Esophagus (tissue), 2 donors: ENCODE results near the gene GALNTL6. TPM values are rescaled to one million over a fixed set of nuclear protein-coding genes. Genes with fewer than 3 reads are reported as not detected.
A peak's percentile ranks its signal among the peaks of the same experiment; 100 is the strongest.
"Not testable (repeated sequence)": the region's sequence is repeated elsewhere in the genome, so short reads cannot be mapped to it uniquely, and the experiment has no call there.

Source experiments
- H3K27ac ChIP-seq, 2 donors: one replicate each; pipeline ENCODE4 v1.5.1; 2013; ENCODE audit warnings: low read depth in 2 of 2, mild to moderate bottlenecking in 2 of 2, inconsistent platforms in 1 of 2, low read length in 1 of 2, moderate library complexity in 1 of 2
- H3K27me3 ChIP-seq, 2 donors: one replicate each; pipeline ENCODE4 v1.6.1; 2013; ENCODE audit warnings: low read length in 2 of 2, control low read depth in 1 of 2, mild to moderate bottlenecking in 1 of 2; ENCODE audit not compliant: insufficient read depth in 2 of 2, control insufficient read depth in 1 of 2
- H3K36me3 ChIP-seq, 2 donors: one replicate each; pipeline ENCODE4 v1.6.1; 2013; ENCODE audit warnings: low read length in 1 of 2; ENCODE audit not compliant: control insufficient read depth in 2 of 2, insufficient read depth in 2 of 2
- H3K4me1 ChIP-seq, 2 donors: one replicate each; pipeline ENCODE4 v1.6.1; 2013; ENCODE audit warnings: low read length in 1 of 2; ENCODE audit not compliant: control insufficient read depth in 2 of 2, insufficient read depth in 2 of 2
- H3K4me3 ChIP-seq, 2 donors: one replicate each; pipeline ENCODE4 v1.5.1; 2013; ENCODE audit warnings: low read length in 2 of 2, mild to moderate bottlenecking in 2 of 2, low read depth in 1 of 2, moderate library complexity in 1 of 2
- H3K9me3 ChIP-seq, 2 donors: one replicate each; pipeline ENCODE4 v1.6.1; 2013; ENCODE audit warnings: mild to moderate bottlenecking in 2 of 2, low read depth in 1 of 2, low read length in 1 of 2, moderate library complexity in 1 of 2; ENCODE audit not compliant: control insufficient read depth in 2 of 2, insufficient read depth in 1 of 2
- WGBS, 2 donors: extraction: QIAGEN DNeasy Blood & Tissue Kit; methylation state at CpG; one replicate each; pipeline ENCODE4 v1.1.7; 2013; 5-methylcytosine and 5-hydroxymethylcytosine counted together
- polyA plus RNA-seq, 2 donors: library from polyadenylated mRNA; stranded (reverse); fragments of 200-250 nt; gene quantifications; one replicate each; pipeline ENCODE4 v1.2.3, GENCODE V29; 2013
- donor health status: healthy with polysubstance abuse.
- donor health status: Bipolar disorder and iron deficiency.

GALNTL6 gene
- polyA plus RNA-seq, 2 donors: not detected

- WGBS, 2 donors: 85 to 89% methylated on average over 7 of the region's 7 CpGs
- H3K36me3 ChIP-seq: no peaks in the 10 kb centered on the region
- no peak overlapping the region for H3K27ac ChIP-seq
- no peaks in the 10 kb centered on the region for H3K9me3 ChIP-seq
- H3K27me3 ChIP-seq: no peaks in the 10 kb centered on the region
- H3K4me1 ChIP-seq: no peaks in the 10 kb centered on the region
- H3K4me3 ChIP-seq: no peak overlapping the region
Measured at GRCh38 chr4:172974586-172974985, 1161.4 kb downstream of the GALNTL6 start.

- H3K36me3 ChIP-seq: no peaks in the 10 kb centered on the region
- H3K9me3 ChIP-seq: no peaks in the 10 kb centered on the region
- no peak overlapping the region for H3K27ac ChIP-seq
- WGBS, 2 donors: 92 to 94% methylated on average over 14 of the region's 14 CpGs
- H3K4me1 ChIP-seq: peaks cover 0 to 2% of the 10 kb centered on the region in 2 donors
- no peaks in the 10 kb centered on the region for H3K27me3 ChIP-seq
- H3K4me3 ChIP-seq: no peak overlapping the region
Measured at GRCh38 chr4:172975651-172976229, 1162.5 kb downstream of the GALNTL6 start.

GRCh38 chr4:172977491-172978041 lies 1164.4 kb downstream of the GALNTL6 start:
- H3K9me3 ChIP-seq, H3K4me1 ChIP-seq, H3K27me3 ChIP-seq, H3K36me3 ChIP-seq, H3K27ac ChIP-seq, H3K4me3 ChIP-seq: not testable (repeated sequence)
- WGBS, 2 donors: 92 to 94% methylated on average over 4 of the region's 4 CpGs

- Histone ChIP-seq H3K9me3 (no peaks in the 10 kb centered on the region), H3K27me3 (no peaks in the 10 kb centered on the region), H3K4me1 (peaks cover 0 to 2% of the 10 kb centered on the region in 2 donors), H3K4me3 (no peak overlapping the region), H3K27ac (no peak overlapping the region), H3K36me3 (no peaks in the 10 kb centered on the region)
- 36 to 45% methylated on average over 4 of the region's 4 CpGs for WGBS, 2 donors
Measured at GRCh38 chr4:172978848-172979247, 1165.6 kb downstream of the GALNTL6 start.

- 71 to 89% methylated on average over 1 of the region's 1 CpG for WGBS, 2 donors
- peaks cover 0 to 2% of the 10 kb centered on the region in 2 donors for H3K4me1 ChIP-seq
- H3K27ac ChIP-seq: no peak overlapping the region
- no peaks in the 10 kb centered on the region for H3K27me3 ChIP-seq
- no peak overlapping the region for H3K4me3 ChIP-seq
- H3K36me3 ChIP-seq: no peaks in the 10 kb centered on the region
- H3K9me3 ChIP-seq: no peaks in the 10 kb centered on the region
Measured at GRCh38 chr4:172979332-172979731, 1166.1 kb downstream of the GALNTL6 start.

- Histone ChIP-seq H3K4me3 (no peak overlapping the region), H3K27ac (no peak overlapping the region), H3K36me3 (no peaks in the 10 kb centered on the region), H3K9me3 (no peaks in the 10 kb centered on the region), H3K27me3 (no peaks in the 10 kb centered on the region), H3K4me1 (peaks cover 0 to 2% of the 10 kb centered on the region in 2 donors)
- 96 to 99% methylated on average over 3 of the region's 3 CpGs for WGBS, 2 donors
Measured at GRCh38 chr4:172980219-172980618, 1167.0 kb downstream of the GALNTL6 start.

- WGBS, 2 donors: 15 to 19% methylated on average over 2 of the region's 2 CpGs
- H3K4me3 ChIP-seq: no peak overlapping the region
- H3K9me3 ChIP-seq: no peaks in the 10 kb centered on the region
- H3K4me1 ChIP-seq: peaks cover 0 to 2% of the 10 kb centered on the region in 2 donors
- H3K36me3 ChIP-seq: no peaks in the 10 kb centered on the region
- H3K27ac ChIP-seq: peak overlapping the region in 1 of 2 donors; percentile 60
- H3K27me3 ChIP-seq: no peaks in the 10 kb centered on the region
Measured at GRCh38 chr4:172982151-172982590, 1169.0 kb downstream of the GALNTL6 start.

GRCh38 chr4:172983014-172983413 lies 1169.8 kb downstream of the GALNTL6 start:
- 72 to 73% methylated on average over 3 of the region's 3 CpGs for WGBS, 2 donors
- peak overlapping the region; percentile 1 to 81 for H3K27ac ChIP-seq
- H3K4me1 ChIP-seq: peaks cover 0 to 2% of the 10 kb centered on the region in 2 donors
- H3K4me3 ChIP-seq: no peak overlapping the region
- H3K27me3 ChIP-seq: no peaks in the 10 kb centered on the region
- H3K9me3 ChIP-seq: no peaks in the 10 kb centered on the region
- H3K36me3 ChIP-seq: no peaks in the 10 kb centered on the region

- Histone ChIP-seq H3K4me3 (no peak overlapping the region), H3K27ac (no peak overlapping the region), H3K27me3 (no peaks in the 10 kb centered on the region), H3K36me3 (no peaks in the 10 kb centered on the region), H3K4me1 (peaks cover 0 to 2% of the 10 kb centered on the region in 2 donors), H3K9me3 (peaks cover 2% of the 10 kb centered on the region in 2 donors)
- 90 to 92% methylated on average over 3 of the region's 3 CpGs for WGBS, 2 donors
Measured at GRCh38 chr4:172983631-172984030, 1170.4 kb downstream of the GALNTL6 start.

GRCh38 chr4:172985552-172985951 lies 1172.3 kb downstream of the GALNTL6 start:
- Histone ChIP-seq H3K9me3 (peaks cover 5 to 6% of the 10 kb centered on the region in 2 donors), H3K27me3 (no peaks in the 10 kb centered on the region), H3K4me3 (no peak overlapping the region), H3K36me3 (no peaks in the 10 kb centered on the region), H3K27ac (peak overlapping the region; percentile 72 to 79), H3K4me1 (no peaks in the 10 kb centered on the region)
- 49 to 52% methylated on average over 2 of the region's 2 CpGs for WGBS, 2 donors
